Measurements from ENCODE around the gene BMP2K. TPM values are rescaled to one million over a fixed set of nuclear protein-coding genes. Genes with fewer than 3 reads are reported as not detected.

Gene BMP2K
- total and polyA plus RNA-seq, 7 donors, result 3.5 to 19.1 (median 15.2) TPM

DNA sequence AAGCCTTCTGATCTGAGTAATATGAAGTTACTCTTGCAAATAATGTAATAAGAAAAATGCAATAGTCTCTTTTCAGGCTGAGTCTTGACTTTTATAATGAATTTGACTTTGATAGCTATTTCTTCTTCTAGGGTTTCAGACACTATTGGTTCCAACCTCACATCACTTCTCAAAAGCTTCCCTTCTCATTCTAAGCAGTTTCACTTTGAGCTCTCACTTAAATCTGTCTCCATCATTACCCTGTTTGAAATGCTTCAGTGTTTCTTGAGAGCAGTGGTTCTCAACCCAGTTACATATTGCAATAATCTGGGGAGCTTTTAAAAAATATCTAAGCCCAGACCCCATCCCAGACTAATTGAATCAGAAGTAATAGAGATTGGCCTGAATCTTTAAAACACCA, 40.5 kb upstream of the BMP2K start:
- no peak overlapping the region for H3K4me3 ChIP-seq
- intact Hi-C loops (cut with DNase I), result no loop called here
- H3K36me3 ChIP-seq (ENCODE audit: insufficient read depth in 1 of 2, low read depth in 1 of 2), result no peaks in the 10 kb centered on the region
- ATAC-seq (no peak), DNase-seq (no peak)
- no peaks in the 10 kb centered on the region for H3K9me3 ChIP-seq
- TF ChIP-seq, protein P1, sequence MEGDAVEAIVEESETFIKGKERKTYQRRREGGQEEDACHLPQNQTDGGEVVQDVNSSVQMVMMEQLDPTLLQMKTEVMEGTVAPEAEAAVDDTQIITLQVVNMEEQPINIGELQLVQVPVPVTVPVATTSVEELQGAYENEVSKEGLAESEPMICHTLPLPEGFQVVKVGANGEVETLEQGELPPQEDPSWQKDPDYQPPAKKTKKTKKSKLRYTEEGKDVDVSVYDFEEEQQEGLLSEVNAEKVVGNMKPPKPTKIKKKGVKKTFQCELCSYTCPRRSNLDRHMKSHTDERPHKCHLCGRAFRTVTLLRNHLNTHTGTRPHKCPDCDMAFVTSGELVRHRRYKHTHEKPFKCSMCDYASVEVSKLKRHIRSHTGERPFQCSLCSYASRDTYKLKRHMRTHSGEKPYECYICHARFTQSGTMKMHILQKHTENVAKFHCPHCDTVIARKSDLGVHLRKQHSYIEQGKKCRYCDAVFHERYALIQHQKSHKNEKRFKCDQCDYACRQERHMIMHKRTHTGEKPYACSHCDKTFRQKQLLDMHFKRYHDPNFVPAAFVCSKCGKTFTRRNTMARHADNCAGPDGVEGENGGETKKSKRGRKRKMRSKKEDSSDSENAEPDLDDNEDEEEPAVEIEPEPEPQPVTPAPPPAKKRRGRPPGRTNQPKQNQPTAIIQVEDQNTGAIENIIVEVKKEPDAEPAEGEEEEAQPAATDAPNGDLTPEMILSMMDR (IDR thresholded peaks at IDR 0.05), result no peak
- H3K27me3 ChIP-seq (ENCODE audit: insufficient read depth in 3 of 3, low read length in 2 of 3), result no peaks in the 10 kb centered on the region
- no peaks in the 10 kb centered on the region for H3K4me1 ChIP-seq
- H3K27ac ChIP-seq, result no peak overlapping the region

DNA sequence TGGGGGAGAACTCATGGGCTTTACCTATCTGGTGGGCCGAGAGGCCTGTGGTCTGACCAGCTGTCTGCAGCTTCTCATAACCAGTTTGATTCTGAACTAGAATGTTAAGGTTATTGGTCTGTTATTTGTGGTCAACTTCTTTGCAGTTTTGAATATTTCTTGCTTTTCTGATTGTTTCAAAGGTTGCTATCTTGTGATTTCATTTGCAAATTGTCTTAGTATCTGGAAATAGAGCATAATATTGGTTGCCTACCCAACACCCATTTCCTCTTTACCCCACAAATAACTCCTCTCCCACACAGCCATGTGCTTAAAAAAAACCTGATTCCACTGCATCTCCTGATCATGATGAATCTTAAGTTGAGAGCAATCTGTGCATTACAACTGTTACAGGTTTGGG, 39.1 kb upstream of the BMP2K start:
- WGBS, 3 donors, result 89 to 100% (median 94%) methylated on average over 1 of the region's 1 CpG
- ATAC-seq (no peak), DNase-seq (no peak)
- H3K4me3 ChIP-seq, result no peak overlapping the region
- H3K36me3 ChIP-seq (ENCODE audit: insufficient read depth in 1 of 2, low read depth in 1 of 2), result no peaks in the 10 kb centered on the region
- TF ChIP-seq, protein P1 (IDR thresholded peaks at IDR 0.05), result no peak
- no peaks in the 10 kb centered on the region for H3K4me1 ChIP-seq
- no peaks in the 10 kb centered on the region for H3K9me3 ChIP-seq
- no peaks in the 10 kb centered on the region for H3K27me3 ChIP-seq (ENCODE audit: insufficient read depth in 3 of 3, low read length in 2 of 3)
- H3K27ac ChIP-seq, result no peak overlapping the region
- intact Hi-C loops (cut with DNase I), result no loop called here

DNA sequence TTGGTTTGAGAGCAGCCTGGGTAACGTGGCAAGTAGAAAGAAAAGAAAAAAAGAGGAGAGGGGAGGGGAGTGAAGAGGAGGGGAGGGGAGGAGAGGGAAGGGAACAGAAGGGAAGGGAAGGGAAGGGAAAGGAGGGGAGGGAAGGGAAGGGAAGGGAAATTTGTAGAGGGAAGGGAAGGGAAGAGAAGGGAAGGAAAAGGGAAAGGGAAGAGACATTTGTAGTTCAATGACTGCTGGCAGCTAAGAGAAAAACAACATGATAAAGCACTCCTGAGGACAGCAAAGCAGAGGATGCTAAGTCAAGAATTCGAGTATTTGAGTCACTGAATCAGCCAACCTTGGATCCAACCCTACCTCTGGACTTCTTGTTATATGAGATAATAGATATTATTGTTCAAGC, 38.2 kb upstream of the BMP2K start:
- intact Hi-C loops (cut with DNase I), result no loop called here
- no peak for DNase-seq
- Histone ChIP-seq H3K27ac (no peak overlapping the region), H3K27me3 (ENCODE audit: insufficient read depth in 3 of 3, low read length in 2 of 3) (no peaks in the 10 kb centered on the region), H3K4me1 (no peaks in the 10 kb centered on the region), H3K36me3 (ENCODE audit: insufficient read depth in 1 of 2, low read depth in 1 of 2) (no peaks in the 10 kb centered on the region), H3K4me3 (no peak overlapping the region), H3K9me3 (no peaks in the 10 kb centered on the region)
- TF ChIP-seq, protein P1 (IDR thresholded peaks at IDR 0.05), result no peak
- ATAC-seq, result no peak
- 69 to 82% (median 74%) methylated on average over 2 of the region's 2 CpGs for WGBS, 3 donors

DNA sequence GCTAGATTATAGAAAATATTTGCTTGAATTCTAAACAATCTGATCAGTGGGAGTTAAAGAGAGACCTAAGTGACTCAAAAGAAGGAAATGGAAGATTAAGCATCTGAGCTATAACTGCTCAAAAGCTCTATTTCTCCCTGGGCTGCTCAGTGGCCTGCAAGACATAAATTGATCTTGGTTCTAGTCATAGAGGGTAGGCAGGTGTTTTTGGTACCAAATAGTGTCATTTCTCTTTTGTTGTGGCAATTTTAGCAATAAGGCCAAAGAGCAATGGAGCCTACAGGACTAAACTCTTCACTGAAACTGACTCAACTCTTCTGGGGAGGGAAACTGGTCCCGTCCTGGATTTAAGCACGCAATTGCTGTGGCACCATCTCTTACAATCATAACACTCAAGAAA, 33.9 kb upstream of the BMP2K start:
- ATAC-seq (no peak), DNase-seq (no peak)
- H3K9me3 ChIP-seq, result no peaks in the 10 kb centered on the region
- no peak overlapping the region for H3K27ac ChIP-seq
- TF ChIP-seq, protein P1 (IDR thresholded peaks at IDR 0.05), result no peak
- 83 to 91% (median 87%) methylated on average over 2 of the region's 2 CpGs for WGBS, 3 donors
- no peaks in the 10 kb centered on the region for H3K4me1 ChIP-seq
- H3K4me3 ChIP-seq, result no peak overlapping the region
- no peaks in the 10 kb centered on the region for H3K36me3 ChIP-seq (ENCODE audit: insufficient read depth in 1 of 2, low read depth in 1 of 2)
- H3K27me3 ChIP-seq (ENCODE audit: insufficient read depth in 3 of 3, low read length in 2 of 3), result no peaks in the 10 kb centered on the region
- intact Hi-C loops (cut with DNase I), result no loop called here

DNA sequence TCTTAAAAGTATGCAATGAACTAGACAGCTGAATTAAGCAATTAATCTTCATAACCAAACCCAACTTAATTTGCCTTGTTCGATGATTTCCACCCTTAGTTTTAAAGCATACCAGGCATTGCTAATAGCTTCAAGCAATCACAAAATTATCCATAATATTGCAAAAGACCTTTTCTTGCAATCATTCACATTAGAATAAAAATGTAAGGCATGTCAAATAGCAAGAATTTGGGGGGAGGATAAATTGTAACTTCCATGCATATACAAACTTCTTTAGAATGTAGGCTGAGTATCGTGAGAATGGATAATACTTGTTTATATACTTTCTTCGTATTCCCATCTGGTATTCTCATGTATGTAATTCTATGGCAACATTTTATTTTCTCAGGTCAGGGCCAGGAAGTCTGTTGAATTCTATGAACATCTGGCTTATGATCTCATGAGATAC, 28.7 kb upstream of the BMP2K start:
- intact Hi-C loops (cut with DNase I), result no loop called here
- TF ChIP-seq, protein P1 (IDR thresholded peaks at IDR 0.05), result no peak
- Histone ChIP-seq H3K27ac (no peak overlapping the region), H3K4me1 (no peaks in the 10 kb centered on the region), H3K4me3 (no peak overlapping the region), H3K36me3 (ENCODE audit: insufficient read depth in 1 of 2, low read depth in 1 of 2) (no peaks in the 10 kb centered on the region), H3K9me3 (no peaks in the 10 kb centered on the region), H3K27me3 (ENCODE audit: insufficient read depth in 3 of 3, low read length in 2 of 3) (no peaks in the 10 kb centered on the region)
- ATAC-seq, result no peak
- no peak for DNase-seq
- WGBS, 3 donors, result 33 to 40% (median 36%) methylated on average over 3 of the region's 3 CpGs
